Parathyroid adenoma (tissue), 2 donors: ENCODE results near the gene PDIA6.
"Not testable (repeated sequence)": the region's sequence is repeated elsewhere in the genome, so short reads cannot be mapped to it uniquely, and the experiment has no call there.

ENCODE experiments used
- H2AFZ ChIP-seq: fragments of 300-600 bp; sonication (generic); one replicate; pipeline ENCODE4 v1.7.0; 2017; ENCODE audit warnings: antibody characterized with exemption, mild to moderate bottlenecking
- H3K27ac ChIP-seq: fragments of 300-600 bp; sonication (generic); one replicate; pipeline ENCODE4 v1.7.0; 2017
- H3K27me3 ChIP-seq: fragments of 300-600 bp; sonication (generic); one replicate; pipeline ENCODE4 v1.7.0; 2017; ENCODE audit warnings: low read length; ENCODE audit not compliant: control insufficient read depth, insufficient read depth
- H3K36me3 ChIP-seq: fragments of 300-600 bp; sonication (generic); one replicate; pipeline ENCODE4 v1.7.0; 2017; ENCODE audit warnings: low read length; ENCODE audit not compliant: control insufficient read depth, insufficient read depth
- H3K4me1 ChIP-seq: fragments of 300-600 bp; sonication (generic); one replicate; pipeline ENCODE4 v1.7.0; 2017; ENCODE audit warnings: control low read depth
- H3K4me2 ChIP-seq: fragments of 300-600 bp; sonication (generic); one replicate; pipeline ENCODE4 v1.7.0; 2017; ENCODE audit warnings: low read length
- H3K4me3 ChIP-seq: fragments of 300-600 bp; sonication (generic); one replicate; pipeline ENCODE4 v1.7.0; 2017; ENCODE audit warnings: low read depth, low read length
- H3K79me2 ChIP-seq: fragments of 300-600 bp; sonication (generic); one replicate; pipeline ENCODE4 v1.7.0; 2017; ENCODE audit warnings: control low read depth
- H3K9ac ChIP-seq: fragments of 300-600 bp; sonication (generic); one replicate; pipeline ENCODE4 v1.7.0; 2017; ENCODE audit warnings: mild to moderate bottlenecking
- H3K9me3 ChIP-seq: fragments of 300-600 bp; sonication (generic); one replicate; pipeline ENCODE4 v1.7.0; 2017; ENCODE audit warnings: low read length; ENCODE audit not compliant: control insufficient read depth
- CTCF ChIP-seq: fragments of 300-600 bp; sonication (generic); IDR thresholded peaks from one replicate; pipeline ENCODE4 v1.7.0; 2017; ENCODE audit warnings: antibody characterized with exemption, mild to moderate bottlenecking
- donor health status: primary hyperparathyroidism.

The PDIA6 gene

GRCh38 chr2:10785260-10785659 lies 27.3 kb downstream of the PDIA6 start:
- H3K9me3 ChIP-seq = no peaks in the 10 kb centered on the region
- H3K9ac ChIP-seq = no peak overlapping the region
- no peak overlapping the region for H2AFZ ChIP-seq
- no peak for TF ChIP-seq CTCF
- no peak overlapping the region for H3K27ac ChIP-seq
- H3K4me2 ChIP-seq = no peak overlapping the region
- H3K36me3 ChIP-seq = no peaks in the 10 kb centered on the region
- H3K27me3 ChIP-seq = no peaks in the 10 kb centered on the region
- no peaks in the 10 kb centered on the region for H3K79me2 ChIP-seq
- H3K4me1 ChIP-seq = peaks cover 6% of the 10 kb centered on the region
- no peak overlapping the region for H3K4me3 ChIP-seq

- Histone ChIP-seq H3K27ac (no peak overlapping the region), H3K4me1 (peaks cover 6% of the 10 kb centered on the region), H3K9me3 (no peaks in the 10 kb centered on the region), H3K79me2 (no peaks in the 10 kb centered on the region), H2AFZ (no peak overlapping the region), H3K4me3 (no peak overlapping the region), H3K27me3 (no peaks in the 10 kb centered on the region), H3K36me3 (no peaks in the 10 kb centered on the region), H3K4me2 (no peak overlapping the region), H3K9ac (peak overlapping the region; percentile 23)
- no peak for TF ChIP-seq CTCF
Observed at GRCh38 chr2:10784719-10785118, 27.9 kb downstream of the PDIA6 start.

- no peaks in the 10 kb centered on the region for H3K9me3 ChIP-seq
- H3K27me3 ChIP-seq = no peaks in the 10 kb centered on the region
- TF ChIP-seq CTCF = no peak
- H3K36me3 ChIP-seq = no peaks in the 10 kb centered on the region
- H3K4me2 ChIP-seq = no peak overlapping the region
- H3K9ac ChIP-seq = no peak overlapping the region
- H2AFZ ChIP-seq = no peak overlapping the region
- H3K4me3 ChIP-seq = no peak overlapping the region
- no peaks in the 10 kb centered on the region for H3K79me2 ChIP-seq
- peaks cover 6% of the 10 kb centered on the region for H3K4me1 ChIP-seq
- no peak overlapping the region for H3K27ac ChIP-seq
Observed at GRCh38 chr2:10783421-10783820, 29.2 kb downstream of the PDIA6 start.

GRCh38 chr2:10781746-10782145 lies 30.8 kb downstream of the PDIA6 start:
- Histone ChIP-seq H2AFZ (no peak overlapping the region), H3K4me3 (no peak overlapping the region), H3K27ac (no peak overlapping the region), H3K36me3 (no peaks in the 10 kb centered on the region), H3K9ac (no peak overlapping the region), H3K4me2 (no peak overlapping the region), H3K27me3 (no peaks in the 10 kb centered on the region), H3K79me2 (no peaks in the 10 kb centered on the region), H3K4me1 (peaks cover 6% of the 10 kb centered on the region), H3K9me3 (no peaks in the 10 kb centered on the region)
- TF ChIP-seq CTCF = no peak

- H3K4me2 ChIP-seq, H3K27me3 ChIP-seq, H3K4me1 ChIP-seq, H3K36me3 ChIP-seq, H3K4me3 ChIP-seq, H3K9me3 ChIP-seq, H3K9ac ChIP-seq, H2AFZ ChIP-seq, H3K27ac ChIP-seq, H3K79me2 ChIP-seq: not testable (repeated sequence)
Observed at GRCh38 chr2:10780821-10781220, 31.8 kb downstream of the PDIA6 start.
